ENCODE results near the gene OGFOD3. TPM values are rescaled to one million over a fixed set of nuclear protein-coding genes. Genes with fewer than 3 reads are reported as not detected.
A peak's percentile ranks its signal among the peaks of the same experiment; 100 is the strongest.

OGFOD3 gene
- total RNA-seq, 4 donors from 2014 or later: 15.0 to 44.4 (median 24.8) TPM

- Histone ChIP-seq H3K27ac (peak overlapping the region; percentile 66 to 68), H3K4me3 (no peak overlapping the region), H3K27me3 (no peaks in the 10 kb centered on the region), H3K9me3 (no peaks in the 10 kb centered on the region), H3K4me1 (peaks cover 0 to under 1% of the 10 kb centered on the region in 2 donors), H3K36me3 (no peaks in the 10 kb centered on the region)
- no peak for TF ChIP-seq POLR2A (IDR thresholded peaks at IDR 0.05)
- peak; percentile 40 to 55 (median 51) for TF ChIP-seq CTCF (IDR thresholded peaks at IDR 0.05)
- intact Hi-C loops (cut with DNase I; ENCODE audit: low total_unique reads): no loop called here
- DNase-seq: peak; percentile 55 to 61
These were observed 5.8 kb upstream of the OGFOD3 start for GRCh38 chr17:82424001-82424862.

GRCh38 chr17:82419540-82419939, 1.2 kb upstream of the OGFOD3 start:
- Histone ChIP-seq H3K36me3 (no peaks in the 10 kb centered on the region), H3K27me3 (no peaks in the 10 kb centered on the region), H3K4me3 (no peak overlapping the region), H3K27ac (no peak overlapping the region), H3K9me3 (no peaks in the 10 kb centered on the region), H3K4me1 (peaks cover 0 to 3% of the 10 kb centered on the region in 2 donors)
- TF ChIP-seq CTCF (IDR thresholded peaks at IDR 0.05) (no peak), POLR2A (IDR thresholded peaks at IDR 0.05) (no peak)
- DNase-seq: no peak
- intact Hi-C loops (cut with DNase I; ENCODE audit: low total_unique reads): no loop called here

DNA sequence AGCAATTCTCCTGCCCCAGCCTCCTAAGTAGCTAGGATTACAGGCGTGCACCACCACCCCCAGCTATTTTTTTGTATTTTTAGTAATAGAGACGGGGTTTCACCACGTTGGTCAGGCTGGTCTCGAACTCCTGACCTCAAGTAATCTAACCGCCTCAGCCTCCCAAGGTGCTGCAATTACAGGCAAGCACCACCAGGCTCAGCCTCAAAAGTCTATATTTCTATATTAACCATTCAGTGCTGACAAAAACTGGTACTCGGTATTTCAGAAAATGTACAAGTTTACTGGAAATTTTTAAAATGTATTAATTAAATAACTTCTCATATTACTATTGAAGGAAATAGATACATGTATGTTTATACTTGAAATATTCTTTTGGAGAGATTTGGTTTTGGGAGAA, 1.6 kb downstream of the OGFOD3 start:
- Histone ChIP-seq H3K9me3 (no peaks in the 10 kb centered on the region), H3K27me3 (no peaks in the 10 kb centered on the region), H3K36me3 (no peaks in the 10 kb centered on the region), H3K4me3 (no peak overlapping the region), H3K4me1 (peaks cover 0 to 3% of the 10 kb centered on the region in 2 donors), H3K27ac (no peak overlapping the region)
- no peak for DNase-seq
- intact Hi-C loops (cut with DNase I; ENCODE audit: low total_unique reads): no loop called here
- TF ChIP-seq POLR2A (IDR thresholded peaks at IDR 0.05): no peak
- TF ChIP-seq CTCF (IDR thresholded peaks at IDR 0.05): no peak

DNA sequence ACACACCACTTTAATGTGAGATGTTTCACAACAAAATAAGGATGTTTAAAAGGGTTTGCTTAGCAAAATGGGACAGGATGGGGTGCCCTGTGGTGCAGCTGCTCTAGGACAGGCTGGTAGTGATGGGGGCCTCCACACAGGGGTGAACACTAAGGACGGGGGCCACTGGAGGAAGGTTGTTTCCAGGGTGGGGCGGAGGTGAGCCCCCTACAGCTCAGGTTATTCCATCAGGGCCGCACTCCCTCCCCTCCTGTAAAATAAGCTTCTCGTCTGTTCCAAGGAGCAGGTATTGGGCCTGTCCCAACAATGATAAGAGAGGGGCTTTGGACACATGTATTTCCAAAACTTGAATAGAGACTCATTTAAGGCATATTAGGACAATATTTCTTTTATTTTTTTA, 2.1 kb downstream of the OGFOD3 start:
- Histone ChIP-seq H3K4me1 (peaks cover 0 to 3% of the 10 kb centered on the region in 2 donors), H3K9me3 (no peaks in the 10 kb centered on the region), H3K27ac (no peak overlapping the region), H3K27me3 (no peaks in the 10 kb centered on the region), H3K36me3 (no peaks in the 10 kb centered on the region), H3K4me3 (no peak overlapping the region)
- TF ChIP-seq CTCF (IDR thresholded peaks at IDR 0.05) (no peak), POLR2A (IDR thresholded peaks at IDR 0.05) (no peak)
- intact Hi-C loops (cut with DNase I; ENCODE audit: low total_unique reads): no loop called here
- DNase-seq: no peak

DNA sequence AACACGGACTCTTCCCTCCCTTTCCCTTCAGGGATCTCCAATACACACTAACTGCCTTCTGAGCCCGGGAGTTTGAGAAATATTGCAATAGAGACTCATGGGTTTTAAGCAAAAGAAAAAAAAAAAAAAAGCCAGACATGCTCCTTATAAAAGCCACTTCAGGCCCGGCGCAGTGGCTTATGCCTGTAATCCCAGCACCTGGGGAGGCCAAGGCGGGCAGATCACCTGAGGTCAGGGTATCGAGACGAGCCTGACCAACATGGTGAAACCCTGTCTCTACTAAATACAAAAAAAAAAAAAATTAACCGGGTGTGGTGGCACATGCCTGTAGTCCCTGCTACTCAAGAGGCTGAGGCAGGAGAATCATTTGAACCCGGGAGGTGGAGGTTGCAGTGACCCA, 2.6 kb downstream of the OGFOD3 start:
- Histone ChIP-seq H3K4me3 (no peak overlapping the region), H3K4me1 (peaks cover 0 to 3% of the 10 kb centered on the region in 2 donors), H3K36me3 (no peaks in the 10 kb centered on the region), H3K9me3 (no peaks in the 10 kb centered on the region), H3K27me3 (no peaks in the 10 kb centered on the region), H3K27ac (no peak overlapping the region)
- TF ChIP-seq POLR2A (IDR thresholded peaks at IDR 0.05) (no peak), CTCF (IDR thresholded peaks at IDR 0.05) (no peak)
- DNase-seq: no peak
- intact Hi-C loops (cut with DNase I; ENCODE audit: low total_unique reads): no loop called here
